ENCODE data around the gene FAM163A. TPM values are rescaled to one million over a fixed set of nuclear protein-coding genes. Genes with fewer than 3 reads are reported as not detected.

FAM163A gene
- total and polyA plus RNA-seq, 9 of the 15 experiments (the other 6 are each of a cell fraction or from before 2014, with no cell fraction given), result not detected

DNA sequence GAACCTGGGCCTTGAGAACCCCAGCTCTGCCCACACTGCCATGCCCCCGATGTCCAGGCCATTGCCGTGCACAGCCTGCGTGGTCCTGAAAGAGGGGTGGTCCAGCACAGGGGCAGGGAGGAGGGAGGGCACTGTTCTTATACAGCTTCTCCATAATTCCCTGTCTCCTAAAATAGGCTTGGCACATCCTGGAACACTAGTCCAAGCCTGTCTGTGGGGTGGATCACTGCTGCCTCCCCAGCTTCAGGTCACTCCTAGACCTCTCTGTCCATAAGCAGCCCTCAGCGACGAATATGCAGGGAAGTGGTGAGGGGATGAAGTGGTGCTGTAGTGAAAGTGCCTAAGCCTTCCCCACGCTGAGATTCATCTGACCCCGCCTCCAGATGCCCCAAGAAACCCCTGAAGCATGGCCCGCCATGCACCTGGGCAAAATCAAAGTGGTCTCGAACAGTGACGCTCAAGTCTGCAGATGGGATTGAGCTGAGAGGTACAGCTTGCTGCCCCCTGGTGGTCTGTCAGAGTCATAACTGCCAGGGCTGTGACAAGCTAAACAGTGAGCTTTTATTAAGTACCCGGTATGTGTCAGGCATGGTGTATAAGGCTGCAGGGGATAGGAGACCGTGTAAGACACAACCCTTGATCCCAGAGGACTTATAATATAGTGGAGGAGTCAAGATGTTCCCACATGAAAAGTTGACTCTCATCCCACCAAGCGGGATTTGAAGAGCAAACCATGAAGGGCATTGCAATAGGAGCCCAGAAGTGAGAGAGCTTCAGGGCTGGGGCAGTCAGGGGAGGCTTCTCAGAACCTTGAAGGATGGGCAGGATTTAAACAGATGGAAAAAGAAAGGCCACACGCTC lies 66.6 kb downstream of the FAM163A start (continued):
- TF ChIP-seq DMBX1 (CRISPR knock-in tag; IDR thresholded peaks at IDR 0.05; ENCODE audit: borderline replicate concordance) (no peak), TAL1 (IDR thresholded peaks at IDR 0.05) (no peak), POLR3G (IDR thresholded peaks at IDR 0.05; ENCODE audit: extremely low read depth, insufficient read length, insufficient replicate concordance) (no peak), MEIS2 (IDR thresholded peaks at IDR 0.05; ENCODE audit: partially characterized antibody) (peak; percentile 47), ZNF239 (CRISPR knock-in tag; IDR thresholded peaks at IDR 0.05) (no peak), CBX2 (IDR thresholded peaks at IDR 0.05; ENCODE audit: insufficient read depth, low read length, poor library complexity, severe bottlenecking) (no peak), ZNF407 (IDR thresholded peaks at IDR 0.05; ENCODE audit: low read depth) (no peak)
- TF ChIP-seq, protein P1, sequence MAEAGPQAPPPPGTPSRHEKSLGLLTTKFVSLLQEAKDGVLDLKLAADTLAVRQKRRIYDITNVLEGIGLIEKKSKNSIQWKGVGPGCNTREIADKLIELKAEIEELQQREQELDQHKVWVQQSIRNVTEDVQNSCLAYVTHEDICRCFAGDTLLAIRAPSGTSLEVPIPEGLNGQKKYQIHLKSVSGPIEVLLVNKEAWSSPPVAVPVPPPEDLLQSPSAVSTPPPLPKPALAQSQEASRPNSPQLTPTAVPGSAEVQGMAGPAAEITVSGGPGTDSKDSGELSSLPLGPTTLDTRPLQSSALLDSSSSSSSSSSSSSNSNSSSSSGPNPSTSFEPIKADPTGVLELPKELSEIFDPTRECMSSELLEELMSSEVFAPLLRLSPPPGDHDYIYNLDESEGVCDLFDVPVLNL (CRISPR knock-in tag; IDR thresholded peaks at IDR 0.05; ENCODE audit: low read depth), result no peak
- TF ChIP-seq, protein P2, sequence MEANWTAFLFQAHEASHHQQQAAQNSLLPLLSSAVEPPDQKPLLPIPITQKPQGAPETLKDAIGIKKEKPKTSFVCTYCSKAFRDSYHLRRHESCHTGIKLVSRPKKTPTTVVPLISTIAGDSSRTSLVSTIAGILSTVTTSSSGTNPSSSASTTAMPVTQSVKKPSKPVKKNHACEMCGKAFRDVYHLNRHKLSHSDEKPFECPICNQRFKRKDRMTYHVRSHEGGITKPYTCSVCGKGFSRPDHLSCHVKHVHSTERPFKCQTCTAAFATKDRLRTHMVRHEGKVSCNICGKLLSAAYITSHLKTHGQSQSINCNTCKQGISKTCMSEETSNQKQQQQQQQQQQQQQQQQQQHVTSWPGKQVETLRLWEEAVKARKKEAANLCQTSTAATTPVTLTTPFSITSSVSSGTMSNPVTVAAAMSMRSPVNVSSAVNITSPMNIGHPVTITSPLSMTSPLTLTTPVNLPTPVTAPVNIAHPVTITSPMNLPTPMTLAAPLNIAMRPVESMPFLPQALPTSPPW (CRISPR knock-in tag; IDR thresholded peaks at IDR 0.05), result no peak
